Spleen (tissue), 7 donors: ENCODE data around the gene MAMDC2.

Experiments
- POLR2A ChIP-seq, 3 donors: fragments of 450-650 bp; IDR thresholded peaks; one replicate each; pipeline ENCODE4 v1.5.1; 2017; ENCODE audit warnings: antibody characterized with exemption in 3 of 3, mild to moderate bottlenecking in 1 of 3
- POLR2AphosphoS5 ChIP-seq, 3 donors: sonication (generic); formaldehyde crosslinking; IDR thresholded peaks; one replicate each; pipeline ENCODE4 v1.5.1; 2017; ENCODE audit warnings: antibody characterized with exemption in 3 of 3
- TF ChIP-seq, protein P1 (sequence below), 11 experiments: fragments of 200-600 bp in 7 of 11; fragments of 450-650 bp in 4 of 11; sonication (generic) in 4 of 11; IDR thresholded peaks in 8 of 11; conservative IDR thresholded peaks in 3 of 11; 1 replicate in 7 of 11; 2 replicates in 4 of 11; pipeline versions ENCODE4 v1.4.0 to v1.8.0; 2016 to 2021; ENCODE audit warnings: antibody characterized with exemption in 11 of 11, inconsistent platforms in 4 of 11, mild to moderate bottlenecking in 1 of 11
- donor health status: DM: no; HTN: no; CAD: no; lungs with moderate emphysema.
- donor health status: DM: no; HTN: no; CAD: no.
- donor health status: DM: no; HTN: no; CAD: no.

DNA sequence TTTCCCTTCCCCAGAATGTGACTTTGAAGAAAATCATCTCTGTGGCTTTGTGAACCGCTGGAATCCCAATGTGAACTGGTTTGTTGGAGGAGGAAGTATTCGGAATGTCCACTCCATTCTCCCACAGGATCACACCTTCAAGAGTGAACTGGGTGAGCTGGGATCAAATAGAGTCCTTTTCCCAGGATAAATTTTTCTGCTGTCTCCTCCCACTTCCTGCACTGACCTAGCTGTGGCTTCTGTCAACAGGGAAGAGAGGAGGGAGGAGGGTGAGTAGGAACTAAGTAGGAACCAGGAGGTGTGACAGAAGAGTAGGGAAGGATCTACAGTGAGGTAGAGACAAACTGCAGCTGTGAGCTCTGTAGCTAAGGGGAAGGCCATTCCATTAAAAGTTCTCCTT is 69.3 kb downstream of the MAMDC2 start:
- TF ChIP-seq, protein P1, sequence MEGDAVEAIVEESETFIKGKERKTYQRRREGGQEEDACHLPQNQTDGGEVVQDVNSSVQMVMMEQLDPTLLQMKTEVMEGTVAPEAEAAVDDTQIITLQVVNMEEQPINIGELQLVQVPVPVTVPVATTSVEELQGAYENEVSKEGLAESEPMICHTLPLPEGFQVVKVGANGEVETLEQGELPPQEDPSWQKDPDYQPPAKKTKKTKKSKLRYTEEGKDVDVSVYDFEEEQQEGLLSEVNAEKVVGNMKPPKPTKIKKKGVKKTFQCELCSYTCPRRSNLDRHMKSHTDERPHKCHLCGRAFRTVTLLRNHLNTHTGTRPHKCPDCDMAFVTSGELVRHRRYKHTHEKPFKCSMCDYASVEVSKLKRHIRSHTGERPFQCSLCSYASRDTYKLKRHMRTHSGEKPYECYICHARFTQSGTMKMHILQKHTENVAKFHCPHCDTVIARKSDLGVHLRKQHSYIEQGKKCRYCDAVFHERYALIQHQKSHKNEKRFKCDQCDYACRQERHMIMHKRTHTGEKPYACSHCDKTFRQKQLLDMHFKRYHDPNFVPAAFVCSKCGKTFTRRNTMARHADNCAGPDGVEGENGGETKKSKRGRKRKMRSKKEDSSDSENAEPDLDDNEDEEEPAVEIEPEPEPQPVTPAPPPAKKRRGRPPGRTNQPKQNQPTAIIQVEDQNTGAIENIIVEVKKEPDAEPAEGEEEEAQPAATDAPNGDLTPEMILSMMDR (IDR thresholded peaks at IDR 0.05 in 8 of 11, conservative IDR thresholded peaks at IDR 0.05 in 3 of 11) = no peak
- TF ChIP-seq POLR2A (IDR thresholded peaks at IDR 0.05) (no peak), POLR2AphosphoS5 (IDR thresholded peaks at IDR 0.05) (no peak)
